CD4-positive, alpha-beta T cell treated with Interferon gamma for 1 hour (primary cell): ENCODE measurements around the gene SLC39A1.
"Not testable (repeated sequence)": the region's sequence is repeated elsewhere in the genome, so short reads cannot be mapped to it uniquely, and the experiment has no call there.

ENCODE experiments used
- DNase-seq: peaks from one replicate; pipeline ENCODE4 v3.0.0-alpha.2; 2020

The SLC39A1 gene, protein sequence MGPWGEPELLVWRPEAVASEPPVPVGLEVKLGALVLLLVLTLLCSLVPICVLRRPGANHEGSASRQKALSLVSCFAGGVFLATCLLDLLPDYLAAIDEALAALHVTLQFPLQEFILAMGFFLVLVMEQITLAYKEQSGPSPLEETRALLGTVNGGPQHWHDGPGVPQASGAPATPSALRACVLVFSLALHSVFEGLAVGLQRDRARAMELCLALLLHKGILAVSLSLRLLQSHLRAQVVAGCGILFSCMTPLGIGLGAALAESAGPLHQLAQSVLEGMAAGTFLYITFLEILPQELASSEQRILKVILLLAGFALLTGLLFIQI

DNA sequence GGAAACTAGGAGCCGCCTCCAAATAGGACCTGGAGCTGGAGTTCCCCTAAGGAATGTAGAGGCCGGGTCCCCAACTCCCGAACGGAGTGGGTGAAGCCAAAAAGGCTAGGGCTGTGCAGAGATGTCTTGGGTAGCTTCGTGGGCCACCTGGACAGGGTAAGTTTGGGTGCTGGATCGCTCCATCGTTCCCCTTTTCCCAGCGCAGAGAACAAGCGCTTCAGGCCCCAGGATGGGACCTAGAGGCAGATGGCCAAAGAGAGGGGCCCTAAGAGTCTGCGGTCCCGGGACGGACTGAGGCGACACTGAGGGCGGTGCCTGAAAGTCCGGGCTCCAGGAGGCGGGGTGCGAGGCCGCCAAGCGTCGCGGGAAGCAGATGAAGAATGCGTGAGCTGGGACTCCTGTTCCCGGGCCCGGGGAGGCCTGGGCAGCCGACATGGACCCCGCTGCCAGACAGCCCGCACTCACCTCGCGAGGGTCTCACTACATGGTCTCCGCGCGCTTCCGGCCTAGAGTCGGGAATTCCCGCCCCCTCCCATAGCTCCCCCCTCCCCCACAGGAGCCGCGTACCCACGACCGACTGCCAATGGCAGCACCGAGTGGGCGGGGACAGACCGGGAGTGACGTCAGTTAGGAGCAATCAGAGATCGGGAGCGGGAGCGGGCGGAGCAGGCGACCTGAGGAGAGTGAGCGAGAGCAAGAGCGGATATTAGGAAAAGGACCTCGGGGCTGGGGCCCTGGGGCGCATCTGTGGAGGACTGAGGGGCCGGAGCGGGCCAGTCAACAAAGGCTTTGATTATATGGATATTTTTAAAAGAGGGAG is at the start of gene SLC39A1:
Gene SLC39A1, minus strand, starts transcription at position 508 of the 820 bp plus-strand sequence. CDS start 822 bp downstream, outside the sequence.
- peak; percentile 91 for DNase-seq

DNA sequence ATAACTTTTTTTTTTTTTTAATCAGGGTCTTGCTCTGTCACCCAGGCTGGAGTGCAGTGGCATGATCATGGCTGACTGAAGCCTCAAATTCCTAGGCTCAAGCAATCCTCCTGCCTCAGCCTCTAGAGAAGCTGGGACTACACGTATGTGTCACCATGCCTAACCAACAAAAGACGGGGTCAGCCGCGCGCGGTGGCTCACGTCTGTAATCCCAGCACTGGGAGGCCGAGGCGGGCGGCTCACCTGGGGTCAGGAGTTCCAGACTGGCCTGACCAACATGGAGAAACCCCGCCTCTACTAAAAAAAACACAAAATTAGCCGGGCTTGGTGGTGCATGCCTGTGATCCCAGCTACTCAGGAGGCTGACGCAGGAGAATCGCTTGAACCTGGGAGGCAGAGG is 49.2 kb upstream of the SLC39A1 start:
- not testable (repeated sequence) for DNase-seq

DNA sequence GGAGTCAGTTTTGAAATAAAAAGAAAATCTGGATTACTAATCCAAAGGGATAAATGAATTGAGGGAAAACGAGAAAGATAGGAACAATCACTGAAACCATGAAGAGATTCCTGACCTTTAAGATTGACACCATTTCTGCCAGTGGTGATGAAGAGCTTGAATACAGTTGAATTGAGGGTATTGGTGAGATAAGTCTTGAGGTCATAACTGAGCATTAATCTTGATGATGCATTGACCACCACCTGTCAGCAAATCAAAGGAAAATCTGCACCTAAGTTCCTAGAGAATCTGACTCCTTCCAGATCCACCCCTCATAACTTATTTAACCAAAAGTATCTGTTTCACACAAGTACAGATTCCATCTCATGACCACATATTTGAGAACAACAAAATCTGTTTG is 48.8 kb upstream of the SLC39A1 start:
- no peak for DNase-seq

DNA sequence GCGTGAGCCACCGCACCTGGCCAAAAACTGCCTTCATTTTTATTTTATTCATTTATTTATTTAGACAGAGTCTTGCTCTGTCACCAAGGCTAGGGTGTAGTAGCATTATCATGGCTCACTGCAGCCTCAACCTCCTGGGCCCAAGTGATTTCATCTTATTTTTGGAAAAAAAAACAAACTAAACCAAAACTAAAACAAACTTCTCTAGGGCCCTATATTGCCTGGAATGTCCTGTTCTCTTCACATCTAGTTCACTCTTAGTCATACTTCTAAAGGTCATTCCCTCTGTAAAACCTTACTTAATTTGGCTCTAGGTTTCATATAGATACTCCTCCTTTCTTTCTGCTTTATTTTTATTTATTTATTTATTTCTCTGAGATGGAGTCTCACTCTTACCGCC is 42.8 kb upstream of the SLC39A1 start:
- no peak for DNase-seq

- DNase-seq: no peak
These were observed 37.1 kb upstream of the SLC39A1 start for GRCh38 chr1:154000420-154000819.

- not testable (repeated sequence) for DNase-seq
These were observed 33.5 kb upstream of the SLC39A1 start for GRCh38 chr1:153996882-153997281.

GRCh38 chr1:153995640-153996039 is 32.3 kb upstream of the SLC39A1 start:
- no peak for DNase-seq

DNA sequence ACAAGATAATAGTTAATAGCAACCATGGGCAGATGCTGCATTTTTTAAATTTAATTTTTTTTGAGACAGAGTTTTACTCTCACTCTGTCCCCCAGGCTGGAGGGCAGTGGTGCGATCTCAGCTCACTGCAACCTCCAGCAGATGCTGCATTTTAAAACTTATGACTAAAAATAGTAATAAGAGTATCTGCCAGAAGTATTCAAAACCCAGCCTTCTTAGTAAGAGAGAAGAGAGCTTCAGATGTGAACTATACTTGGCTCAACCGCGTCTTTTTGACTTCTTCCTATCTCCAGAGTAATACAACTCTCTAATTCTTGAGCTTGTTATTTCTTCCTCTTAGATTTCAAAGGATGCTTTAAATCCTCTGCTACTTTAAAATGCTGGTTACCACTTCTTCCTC is 31.9 kb upstream of the SLC39A1 start:
- no peak for DNase-seq

DNA sequence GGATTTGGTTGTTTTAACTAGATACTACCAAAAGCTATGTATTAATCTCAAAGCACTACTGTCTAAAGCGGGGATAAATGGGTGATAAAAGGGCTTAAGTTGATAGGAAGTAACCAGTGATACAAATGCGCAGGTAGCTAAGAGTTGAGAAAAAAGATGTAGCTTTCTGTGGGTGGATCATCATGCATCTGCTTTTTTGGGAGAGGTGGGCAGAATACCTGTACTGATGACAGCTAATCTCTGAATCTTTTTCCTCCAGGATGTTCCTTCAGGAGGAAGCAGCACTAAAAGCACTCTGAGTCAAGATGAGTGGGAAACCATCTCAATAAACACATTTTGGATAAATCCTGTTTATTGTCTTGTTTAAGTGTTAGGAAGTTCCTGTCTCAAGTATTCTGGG is 28.5 kb upstream of the SLC39A1 start:
- no peak for DNase-seq

GRCh38 chr1:153991151-153991630 is 27.9 kb upstream of the SLC39A1 start:
- no peak for DNase-seq

GRCh38 chr1:153990468-153991150 is 27.3 kb upstream of the SLC39A1 start, which contains the start of gene RPS27:
RPS27 (plus strand) TSS chr1:153990762; CDS start chr1:153990797, 35 bp downstream.
- DNase-seq: peak; percentile 96

DNA sequence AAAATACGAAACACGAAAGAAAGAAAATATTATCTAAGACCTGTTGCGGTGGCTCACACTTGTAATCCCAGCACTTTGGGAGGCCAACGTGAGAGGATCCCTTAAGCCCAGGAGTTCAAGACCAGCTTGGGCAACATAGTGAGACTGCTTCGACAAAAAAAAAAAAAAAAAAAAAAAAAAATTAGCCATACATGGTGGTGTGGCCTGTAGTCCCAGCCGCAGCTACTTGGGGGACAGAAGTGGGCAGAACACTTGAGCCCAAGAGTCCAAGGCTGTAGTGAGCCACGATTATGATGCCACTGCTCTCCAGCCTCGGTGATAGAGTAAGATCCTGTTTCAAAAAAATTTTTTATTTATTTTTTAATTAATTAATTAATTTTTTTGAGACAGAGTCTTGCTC is 24.3 kb upstream of the SLC39A1 start:
- no peak for DNase-seq

DNA sequence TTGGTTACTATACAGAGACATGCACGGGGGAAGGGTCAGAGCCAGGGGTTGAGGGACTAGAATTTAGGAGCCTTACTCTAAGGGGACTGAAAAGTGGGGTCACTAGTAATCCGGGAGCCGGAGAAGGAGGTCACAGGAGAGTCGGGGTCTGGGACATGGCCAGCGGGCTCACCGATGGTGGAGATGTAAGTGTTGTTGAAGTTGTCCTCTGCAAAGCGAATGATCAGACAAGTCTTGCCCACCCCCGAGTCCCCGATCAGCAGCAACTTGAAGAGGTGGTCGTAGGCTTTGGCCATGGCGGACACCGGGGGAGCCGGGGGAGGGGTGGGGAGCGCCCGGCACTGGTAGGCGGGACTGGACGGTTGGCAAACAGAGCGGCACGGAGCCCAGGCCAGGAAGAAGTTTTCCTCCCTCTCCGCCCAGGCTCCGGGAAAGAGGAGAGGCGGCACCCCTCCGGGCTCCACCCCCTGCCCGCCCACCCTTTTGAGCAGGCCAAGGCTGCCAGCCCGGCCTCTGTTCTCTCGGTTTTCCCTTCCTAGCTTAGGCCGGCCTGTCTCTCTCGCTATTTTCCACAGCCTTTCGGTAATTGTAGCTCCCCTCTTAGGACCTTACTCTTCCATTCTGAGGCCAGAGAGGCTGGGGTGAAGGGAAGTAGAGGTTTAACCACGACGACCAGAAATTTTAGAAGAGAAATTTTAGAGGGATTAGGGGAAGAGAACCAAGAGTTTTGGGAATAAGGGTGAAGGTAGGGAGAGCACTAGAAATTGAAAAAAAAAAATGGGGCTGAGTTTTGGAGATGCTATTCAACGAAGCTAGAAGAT is 22.8 kb upstream of the SLC39A1 start, which contains the start of gene RAB13:
Gene RAB13, minus strand, starts transcription at position 399 of the 821 bp plus-strand sequence. Its CDS starts 103 bp downstream, at position 296.
- DNase-seq: no peak

DNA sequence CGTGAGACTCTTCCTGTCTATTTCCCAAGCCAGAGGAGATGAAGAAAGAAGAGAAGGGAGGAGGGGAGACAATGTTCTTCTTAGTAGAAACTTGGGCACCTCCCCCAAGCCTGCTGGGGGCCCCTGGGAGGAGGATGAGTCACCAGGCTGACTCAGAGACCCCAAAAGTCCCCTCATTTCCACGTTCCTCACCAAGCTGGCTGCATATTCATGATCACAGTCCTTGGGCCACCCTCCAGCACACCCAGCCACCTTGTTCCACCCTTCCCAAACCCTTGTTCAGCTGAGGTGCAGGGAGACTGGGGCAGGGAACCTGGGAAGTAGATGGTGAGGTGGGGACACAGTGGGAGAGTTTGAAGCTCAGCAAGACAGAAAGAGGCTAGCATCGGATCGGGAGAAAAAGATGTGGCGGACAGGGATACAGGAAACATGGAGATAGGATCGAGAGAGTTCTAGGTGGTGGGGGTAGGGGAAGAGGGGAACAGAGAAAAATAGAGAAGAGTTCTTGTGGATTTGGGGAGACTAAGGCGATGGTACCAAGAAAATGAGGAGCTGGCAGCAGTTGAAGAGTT is 22.1 kb upstream of the SLC39A1 start:
- DNase-seq: no peak

GRCh38 chr1:153984123-153984894 is 21.0 kb upstream of the SLC39A1 start:
- no peak for DNase-seq

- not testable (repeated sequence) for DNase-seq
These were observed 18.4 kb upstream of the SLC39A1 start for GRCh38 chr1:153981735-153982134.

DNA sequence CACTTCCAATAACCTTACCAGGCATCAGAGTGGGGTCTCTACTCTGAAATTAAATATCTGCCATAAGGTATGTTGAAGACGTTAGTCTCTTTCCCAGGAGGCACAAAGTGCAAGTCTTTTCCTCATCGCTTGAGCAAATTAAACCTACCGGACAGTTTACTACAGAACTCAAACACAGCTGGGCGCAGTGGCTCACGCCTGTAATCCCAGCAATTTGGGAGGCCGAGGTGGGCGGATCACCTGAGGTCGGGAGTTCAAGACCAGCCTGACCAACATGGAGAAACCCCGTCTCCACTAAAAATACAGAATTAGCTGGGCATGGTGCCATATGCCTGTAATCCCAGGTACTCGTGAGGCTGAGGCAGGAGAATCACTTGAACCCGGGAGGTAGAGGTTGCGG is 15.8 kb upstream of the SLC39A1 start:
- DNase-seq: not testable (repeated sequence)

DNA sequence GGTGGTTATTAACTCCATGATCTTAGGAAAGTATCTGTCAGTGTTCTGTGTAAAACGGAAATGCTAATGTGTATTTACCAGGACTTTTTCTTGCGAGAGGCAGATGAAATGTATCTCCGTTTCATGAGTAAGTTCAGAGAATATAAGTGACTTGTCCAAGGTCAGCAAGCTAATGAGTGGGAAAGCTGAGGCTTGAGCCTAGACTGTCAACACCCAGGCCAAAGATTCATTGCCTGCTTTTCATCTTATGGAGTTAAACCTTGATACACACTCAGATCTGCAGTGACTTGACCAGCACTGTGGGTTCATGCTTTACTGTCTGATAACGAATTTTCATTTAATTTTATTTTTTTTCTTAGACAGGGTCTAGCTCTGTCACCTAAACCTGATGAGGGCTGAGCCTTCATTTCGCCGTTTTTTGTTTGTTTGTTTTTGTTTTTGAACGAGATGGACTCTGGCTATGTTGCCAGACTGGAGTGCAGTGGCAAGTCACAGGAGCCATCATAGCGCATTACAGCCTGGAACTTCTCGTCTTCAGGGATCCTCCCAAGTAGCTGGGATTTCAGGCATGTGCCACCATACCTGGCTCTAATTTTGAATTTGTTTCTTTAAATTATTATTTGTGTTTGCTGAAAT is 15.1 kb upstream of the SLC39A1 start:
- no peak for DNase-seq

- DNase-seq: peak; percentile 79
These were observed 14.2 kb upstream of the SLC39A1 start, which contains the start of gene JTB for GRCh38 chr1:153977250-153978240. JTB (minus strand) TSS chr1:153977674; CDS start chr1:153977252, 422 bp downstream.
